CMK (cell line): ENCODE data around the gene SOX11.

Experiments
- DNase-seq: peaks from one replicate; pipeline ENCODE4 v3.0.0-alpha.2; 2010; ENCODE audit warnings: low read depth

Gene SOX11

DNA sequence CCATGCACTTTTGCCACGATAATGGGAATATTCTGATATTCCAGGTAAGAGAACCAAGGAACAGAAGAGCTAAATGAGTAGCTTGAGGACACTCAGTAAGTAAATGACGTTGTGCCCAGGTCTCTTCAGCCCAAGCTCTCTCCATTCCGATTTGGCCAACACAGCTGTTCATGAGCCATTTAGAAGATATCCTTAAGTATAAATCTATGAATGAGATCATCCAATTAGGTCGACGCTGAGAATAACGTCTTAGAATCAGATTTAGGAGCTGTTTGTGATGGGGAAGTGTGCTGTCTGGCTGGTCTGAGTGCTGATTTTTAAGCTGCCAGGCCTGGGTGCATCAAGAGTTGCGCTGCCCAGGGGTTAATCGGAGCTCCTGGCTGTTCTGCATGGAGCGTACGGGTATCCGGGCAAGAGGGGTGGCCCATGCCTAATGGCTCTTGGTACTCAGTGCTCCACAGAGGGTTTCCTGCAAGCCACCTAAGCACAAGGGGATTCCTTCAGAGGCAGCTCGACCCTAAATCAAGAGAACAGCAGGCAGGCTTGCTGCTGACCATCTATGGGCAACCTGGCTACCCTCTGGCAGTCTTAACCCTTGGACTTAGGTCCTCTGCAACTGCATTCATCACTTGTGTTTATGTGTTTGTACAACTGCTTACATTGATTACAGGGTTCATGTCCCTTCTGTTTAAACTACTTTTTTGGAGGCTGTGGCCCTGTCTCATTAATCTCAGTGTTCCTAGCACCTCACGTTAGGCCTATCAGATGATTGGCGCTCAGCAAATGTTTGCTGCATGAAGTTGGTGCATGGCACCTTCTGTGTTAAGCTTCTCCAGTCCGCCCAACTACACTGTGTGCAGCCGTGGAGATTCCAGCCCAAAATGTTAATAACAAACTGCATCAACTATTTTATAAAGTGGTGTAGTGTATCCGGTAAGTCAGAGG, 31.9 kb downstream of the SOX11 start:
- no peak for DNase-seq

DNA sequence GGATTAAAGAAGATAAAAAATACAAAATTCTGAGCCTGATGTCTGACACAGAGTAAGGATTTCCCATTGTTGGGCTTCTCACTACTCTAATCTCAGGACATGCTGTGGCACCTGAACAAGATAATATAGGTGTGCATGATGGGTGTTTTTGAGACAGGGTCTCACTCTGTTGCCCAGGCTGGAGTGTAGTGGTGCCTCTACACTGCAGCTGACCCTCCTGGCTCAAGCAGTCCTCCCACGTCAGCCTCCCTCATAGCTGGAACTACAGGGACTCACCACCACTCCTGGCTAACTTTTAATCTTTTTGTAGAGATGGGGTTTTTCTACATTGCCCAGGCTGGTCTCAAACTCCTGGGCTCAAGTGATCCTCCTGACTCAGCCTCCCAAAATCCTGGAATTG, 32.9 kb downstream of the SOX11 start:
- DNase-seq, result no peak

DNA sequence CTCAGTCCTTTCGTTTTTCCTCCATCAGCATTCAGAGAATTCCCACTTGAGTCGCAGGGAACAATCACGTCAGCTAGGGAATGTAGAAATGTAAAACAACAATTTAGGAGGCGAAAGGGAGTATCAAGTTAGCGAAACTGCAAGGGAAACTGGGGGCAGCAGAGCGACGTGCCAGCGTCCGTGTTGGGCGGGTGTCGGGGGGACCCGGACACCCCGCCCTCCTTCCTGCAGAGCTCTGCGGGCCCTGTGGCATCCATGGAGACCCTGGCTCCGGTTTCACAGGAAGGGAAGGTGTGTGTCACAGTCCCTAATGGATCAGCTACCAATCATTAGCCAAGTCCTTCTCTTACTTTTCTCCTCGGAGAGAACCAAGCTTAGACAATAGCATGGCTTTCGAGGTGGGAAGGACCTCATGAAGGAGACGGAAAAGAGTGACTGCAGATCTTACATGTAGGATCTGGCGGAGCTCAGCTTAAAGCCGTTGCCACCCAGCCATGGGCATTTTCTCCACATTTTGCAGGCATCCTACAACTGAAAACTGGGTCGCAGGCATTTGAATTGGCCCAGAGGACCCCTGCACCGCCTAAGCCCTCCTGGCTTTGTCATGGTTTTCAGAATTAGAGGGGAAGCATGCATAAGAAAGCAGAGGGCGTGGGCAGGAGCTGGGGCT, 33.7 kb downstream of the SOX11 start:
- no peak for DNase-seq

GRCh38 chr2:5727235-5727634, 35.1 kb downstream of the SOX11 start:
- no peak for DNase-seq

- DNase-seq, result no peak
Measured at GRCh38 chr2:5729416-5729815, 37.2 kb downstream of the SOX11 start.

GRCh38 chr2:5730386-5730785, 38.2 kb downstream of the SOX11 start:
- no peak for DNase-seq

DNA sequence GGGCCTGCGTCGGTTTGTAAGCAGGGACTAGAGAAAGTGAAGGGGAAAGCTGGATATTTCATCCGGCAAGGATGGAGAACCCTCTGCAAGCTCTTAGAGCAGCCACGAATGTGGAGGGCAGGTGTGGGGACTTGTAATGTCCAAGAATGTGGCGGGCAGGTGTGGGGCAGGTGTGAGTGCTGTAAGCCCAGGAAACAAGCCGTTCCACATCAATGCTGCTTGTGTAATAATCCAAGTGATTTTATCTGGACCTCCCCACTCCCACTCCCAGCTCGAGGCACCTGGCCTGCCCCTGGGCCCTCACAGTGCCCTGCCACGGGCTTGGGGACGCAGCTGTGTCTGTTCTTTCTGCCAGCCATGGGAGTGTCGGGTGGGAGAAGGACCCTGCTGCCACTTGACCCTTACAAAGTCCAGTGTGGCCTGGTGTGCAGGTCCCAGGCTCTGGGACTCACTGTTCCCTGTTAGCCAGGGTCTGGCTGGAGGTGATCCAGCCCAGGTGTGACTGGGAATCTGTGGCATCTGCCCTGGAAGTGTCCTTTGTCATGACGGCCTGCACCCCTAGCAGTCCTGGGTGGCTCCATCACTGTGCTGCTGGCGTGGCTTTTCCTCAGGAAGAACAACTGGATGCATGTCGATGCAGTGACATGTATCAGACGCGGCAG, 42.8 kb downstream of the SOX11 start:
- no peak for DNase-seq

DNA sequence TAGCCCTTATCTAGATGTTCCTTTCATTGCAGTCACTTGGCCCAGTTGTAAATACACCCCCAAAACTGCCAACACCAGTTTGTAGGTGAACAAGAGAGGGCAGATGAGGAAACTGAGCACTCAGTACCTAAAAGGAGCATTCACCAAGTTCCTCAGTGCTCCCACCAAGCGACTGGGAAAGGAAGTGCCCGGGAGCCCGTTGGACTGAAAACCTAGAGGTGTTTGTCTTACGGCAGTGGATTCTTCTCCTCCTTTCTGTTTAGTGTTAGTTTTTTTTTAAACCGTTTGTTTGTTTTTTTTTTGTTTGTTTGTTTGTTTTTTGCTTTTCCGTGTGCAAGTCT, 43.3 kb downstream of the SOX11 start:
- DNase-seq, result no peak

- DNase-seq, result no peak
Measured at GRCh38 chr2:5736050-5736449, 43.9 kb downstream of the SOX11 start.

DNA sequence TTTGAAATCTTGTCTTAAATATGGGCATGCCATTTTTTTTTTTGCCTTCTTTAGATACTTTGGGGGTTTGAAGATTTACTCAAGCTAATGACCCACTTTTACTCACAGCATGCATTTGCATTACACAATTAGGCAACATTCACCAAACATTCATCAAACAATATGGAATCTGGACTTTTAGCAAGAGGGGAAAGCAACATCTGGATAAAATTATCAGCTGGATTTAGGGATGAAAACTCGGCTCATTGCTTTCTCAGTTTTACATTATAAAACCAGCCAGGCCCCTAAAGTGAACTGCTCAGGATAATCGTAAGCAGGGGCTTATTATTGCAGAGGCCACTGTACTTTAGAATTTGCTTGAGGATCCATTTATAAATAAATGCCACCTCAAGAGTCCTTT, 44.7 kb downstream of the SOX11 start:
- DNase-seq, result no peak

- DNase-seq, result no peak
Measured at GRCh38 chr2:5740053-5740452, 47.9 kb downstream of the SOX11 start.

DNA sequence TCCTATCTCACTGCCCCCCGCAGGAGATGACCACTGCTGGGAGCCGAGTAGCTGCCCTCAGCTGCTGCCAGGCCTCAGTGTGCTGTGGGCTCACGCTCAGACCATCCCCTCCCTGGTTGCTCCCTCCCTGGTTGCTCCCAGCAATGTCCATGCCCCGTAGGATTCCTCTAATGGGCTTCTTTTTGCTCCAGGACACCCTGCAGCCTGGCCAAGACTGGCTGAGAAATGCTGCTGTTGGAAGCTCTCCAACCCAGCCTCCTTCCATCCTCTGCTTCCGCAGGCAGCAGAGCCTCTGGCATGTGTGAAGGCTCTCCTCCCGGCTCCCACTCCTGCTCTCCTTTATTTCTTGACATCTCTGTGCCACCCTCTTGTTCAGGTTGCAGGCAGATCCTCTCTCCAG, 48.6 kb downstream of the SOX11 start:
- no peak for DNase-seq

- DNase-seq, result no peak
Measured at GRCh38 chr2:5741242-5741641, 49.1 kb downstream of the SOX11 start.

GRCh38 chr2:5742126-5742525, 49.9 kb downstream of the SOX11 start:
- DNase-seq, result no peak

GRCh38 chr2:5748391-5748790, 56.2 kb downstream of the SOX11 start:
- DNase-seq, result no peak

DNA sequence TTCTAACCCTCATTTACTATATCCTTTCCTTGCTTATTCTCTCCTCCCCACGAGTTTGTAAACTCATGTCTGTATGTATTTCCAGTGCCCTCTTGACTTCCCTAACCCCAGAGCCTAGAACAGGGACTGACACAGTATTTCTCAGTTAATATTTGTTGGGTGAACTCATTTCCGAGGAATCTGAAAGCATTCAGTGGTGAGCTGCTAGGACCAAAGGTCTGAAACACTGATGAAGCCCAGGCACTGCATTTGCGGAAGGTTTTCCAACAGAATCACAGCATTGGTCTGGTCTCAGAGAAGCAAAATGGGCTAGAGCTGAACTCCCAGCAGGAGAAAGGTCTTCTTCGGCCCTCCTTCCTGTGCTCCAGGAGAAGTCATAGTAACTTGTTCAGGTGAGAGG, 56.8 kb downstream of the SOX11 start:
- DNase-seq, result no peak

DNA sequence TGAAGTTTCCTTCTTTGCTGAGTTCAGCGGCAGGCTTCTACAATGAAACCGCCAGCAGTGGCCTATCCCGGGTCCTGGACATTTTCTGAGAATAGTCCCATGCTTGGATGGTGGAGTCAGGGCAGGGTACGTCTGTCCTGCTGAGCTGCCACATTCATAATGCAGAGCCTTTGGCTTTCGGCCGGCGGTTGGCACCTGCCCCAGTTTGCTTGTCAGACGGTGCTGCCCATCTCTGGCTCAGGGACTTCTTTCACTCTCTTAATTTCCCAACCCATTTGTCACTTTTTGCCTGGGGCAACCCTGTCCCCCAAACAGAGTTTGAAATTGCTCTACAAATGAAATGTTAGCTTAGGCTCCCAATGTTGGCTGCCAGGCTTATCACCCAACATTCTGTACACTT, 57.2 kb downstream of the SOX11 start:
- no peak for DNase-seq
